Heart right ventricle (tissue), 16 donors: ENCODE data around the gene FHIT. TPM values are rescaled to one million over a fixed set of nuclear protein-coding genes. Genes with fewer than 3 reads are reported as not detected.

ENCODE experiments used
- ATAC-seq, 8 donors: fragments of 200-7000 bp; cut with Tn5 transposase; one replicate each; pipeline ENCODE4 v1.9.1; 2020; ENCODE audit warnings: mild to moderate bottlenecking in 8 of 8, moderate library complexity in 8 of 8, moderate number of reproducible peaks in 1 of 8
- DNase-seq, 2 donors: peaks; one replicate each; pipeline ENCODE4 v3.0.0-alpha.2; 2020
- H3K27ac ChIP-seq, 10 donors: fragments of 200-600 bp; sonication (generic) in 2 of 10; one replicate each; pipeline versions ENCODE4 v1.5.0 to v1.8.0; 2020 to 2022; ENCODE audit warnings: mild to moderate bottlenecking in 3 of 10
- H3K27me3 ChIP-seq, 7 donors: fragments of 200-600 bp; one replicate each; pipeline ENCODE4 v1.8.0; 2021 to 2022; ENCODE audit warnings: mild to moderate bottlenecking in 2 of 7
- H3K36me3 ChIP-seq, 9 donors: fragments of 200-600 bp; sonication (generic) in 1 of 9; one replicate each; pipeline versions ENCODE4 v1.5.0 to v1.8.0; 2020 to 2022; ENCODE audit warnings: mild to moderate bottlenecking in 2 of 9
- H3K4me1 ChIP-seq, 9 donors: fragments of 200-600 bp; sonication (generic) in 1 of 9; one replicate each; pipeline versions ENCODE4 v1.5.0 to v1.8.0; 2020 to 2022; ENCODE audit warnings: mild to moderate bottlenecking in 4 of 9
- H3K4me3 ChIP-seq, 10 donors: fragments of 200-600 bp; sonication (generic) in 2 of 10; one replicate each; pipeline versions ENCODE4 v1.5.0 to v1.8.0; 2020 to 2022; ENCODE audit warnings: mild to moderate bottlenecking in 7 of 10, moderate library complexity in 2 of 10
- H3K9me3 ChIP-seq, 11 donors: fragments of 200-600 bp in 10 of 11; sonication (generic) in 2 of 11; one replicate each; pipeline versions ENCODE4 v1.5.0 to v1.8.0; 2013 to 2022; ENCODE audit warnings: mild to moderate bottlenecking in 2 of 11, control low read depth in 1 of 11, moderate library complexity in 1 of 11
- WGBS, 2 donors: extraction: QIAGEN DNeasy Blood & Tissue Kit; methylation state at CpG; one replicate each; pipeline ENCODE4 v1.1.7; 2013; ENCODE audit warnings: inconsistent platforms in 1 of 2; 5-methylcytosine and 5-hydroxymethylcytosine counted together
- intact Hi-C, 10 donors: fragments of 100-400 bp; cut with DNase I; formaldehyde crosslinking; loops; one replicate each; pipeline versions ENCODE4 v1.11.1 to v1.14.2; 2022
- polyA plus RNA-seq, 2 donors: library from polyadenylated mRNA; stranded (reverse); fragments of 200-250 nt; gene quantifications; one replicate each; pipeline ENCODE4 v1.2.3, GENCODE V29; 2013
- total RNA-seq, 10 donors: library from RNA; stranded (reverse); fragmentation: NEBNext Ultra II Directional in 3 of 10; extraction: Animal tissue kit (Norgen Biotek cat#: 25700) in 3 of 10; gene quantifications; one replicate each; pipeline versions ENCODE4 v1.2.1 to v1.2.4, GENCODE V29; 2021 to 2023
- TF ChIP-seq, protein P1 (sequence below), 9 donors: fragments of 200-600 bp; sonication (generic) in 2 of 9; IDR thresholded peaks; one replicate each; pipeline versions ENCODE4 v1.5.0 to v1.8.0; 2021 to 2022; ENCODE audit warnings: antibody characterized with exemption in 9 of 9, mild to moderate bottlenecking in 5 of 9, moderate library complexity in 1 of 9
- donor health status: Arrhythmogenic right ventricular cardiomyopathy.
- donor health status: ischemic (EF 13 %, LVEDD 7.1; RV severe dilation, severe dysfunction).
- donor health status: healthy with polysubstance abuse.
- donor health status: DM: no; HTN: yes; CAD: no.
- donor health status: DM: no; HTN: no; CAD: no.
- donor health status: ischemic (EF 25% LVEDD 6.9; RV normal size, moderate dysfunction).
- donor health status: ischemic (EF 25% LVEDD 5.7; RV mildly dilated, moderate dysfunction).
- donor health status: healthy.
- donor health status: DM: yes; HTN: yes; CAD: no.
- donor health status: Ischemic cardiomyopathy.
- donor health status: ischemic (EF 35%, LVEDD 5.7; RV mildly dilated, moderate dysfunction).
- donor health status: nonischemic (EF 11% LVEDD 7.7; RV severe dilation, severe dysfunction).
- donor health status: DM: yes; HTN: yes; CAD: no.
- donor health status: PGD.
- donor health status: ischemic (EF 29% LVEDD 5.4; RV normal size, mild dysfunction).
- donor health status: nonischemic (EF 23%, LVEDD 6.1; RV moderate dilation, normal function).

Gene FHIT
- total and polyA plus RNA-seq, 12 donors: 4.7 to 25.5 (median 18.3) TPM

DNA sequence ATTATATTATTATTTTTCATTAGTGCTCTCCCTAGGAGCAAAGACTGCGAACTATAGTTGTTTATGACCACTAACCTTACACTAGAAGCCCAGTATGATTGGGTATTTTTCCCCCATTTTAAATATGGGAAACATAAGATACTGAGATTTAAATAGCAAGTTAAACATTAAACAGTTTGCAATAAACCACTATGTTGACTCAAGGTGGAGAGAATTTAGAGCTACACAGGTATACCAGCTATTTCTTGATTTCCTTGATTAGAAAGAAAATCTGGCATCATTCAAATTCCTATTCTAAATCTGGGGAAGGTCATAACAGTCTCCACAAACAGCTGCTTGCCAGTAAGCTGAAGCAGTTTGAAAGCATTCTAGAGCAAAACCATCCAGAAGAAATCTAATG is 1337.6 kb downstream of the FHIT start:
- DNase-seq (no peak), ATAC-seq (no peak)
- TF ChIP-seq, protein P1, sequence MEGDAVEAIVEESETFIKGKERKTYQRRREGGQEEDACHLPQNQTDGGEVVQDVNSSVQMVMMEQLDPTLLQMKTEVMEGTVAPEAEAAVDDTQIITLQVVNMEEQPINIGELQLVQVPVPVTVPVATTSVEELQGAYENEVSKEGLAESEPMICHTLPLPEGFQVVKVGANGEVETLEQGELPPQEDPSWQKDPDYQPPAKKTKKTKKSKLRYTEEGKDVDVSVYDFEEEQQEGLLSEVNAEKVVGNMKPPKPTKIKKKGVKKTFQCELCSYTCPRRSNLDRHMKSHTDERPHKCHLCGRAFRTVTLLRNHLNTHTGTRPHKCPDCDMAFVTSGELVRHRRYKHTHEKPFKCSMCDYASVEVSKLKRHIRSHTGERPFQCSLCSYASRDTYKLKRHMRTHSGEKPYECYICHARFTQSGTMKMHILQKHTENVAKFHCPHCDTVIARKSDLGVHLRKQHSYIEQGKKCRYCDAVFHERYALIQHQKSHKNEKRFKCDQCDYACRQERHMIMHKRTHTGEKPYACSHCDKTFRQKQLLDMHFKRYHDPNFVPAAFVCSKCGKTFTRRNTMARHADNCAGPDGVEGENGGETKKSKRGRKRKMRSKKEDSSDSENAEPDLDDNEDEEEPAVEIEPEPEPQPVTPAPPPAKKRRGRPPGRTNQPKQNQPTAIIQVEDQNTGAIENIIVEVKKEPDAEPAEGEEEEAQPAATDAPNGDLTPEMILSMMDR (IDR thresholded peaks at IDR 0.05): no peak
- H3K4me1 ChIP-seq: no peaks in the 10 kb centered on the region
- 99 to 100% methylated on average over 1 of the region's 1 CpG for WGBS, 2 donors
- no peak overlapping the region for H3K4me3 ChIP-seq
- no peaks in the 10 kb centered on the region for H3K36me3 ChIP-seq
- no peaks in the 10 kb centered on the region for H3K9me3 ChIP-seq
- H3K27me3 ChIP-seq: no peaks in the 10 kb centered on the region
- intact Hi-C loops: no loop called here
- no peak overlapping the region for H3K27ac ChIP-seq

DNA sequence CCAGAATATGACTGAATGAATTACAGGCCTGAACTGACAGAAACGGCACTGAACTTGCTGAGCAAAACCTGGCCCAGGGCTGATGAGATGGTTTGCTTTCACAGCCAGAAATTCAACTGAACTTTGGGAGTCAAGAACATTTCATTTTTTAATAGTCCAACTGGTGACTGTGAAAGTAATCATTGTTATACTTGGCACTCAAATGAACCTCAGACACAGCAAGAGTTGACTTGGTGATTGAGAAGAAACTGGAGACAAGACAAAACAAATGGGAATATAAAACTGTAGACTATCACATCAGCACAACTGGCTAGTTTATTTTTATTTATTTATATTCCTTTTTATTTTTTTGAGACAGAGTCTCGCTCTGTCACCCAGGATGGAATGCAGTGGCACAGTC is 1342.6 kb downstream of the FHIT start:
- Histone ChIP-seq H3K9me3 (peaks cover 0 to 8% (median 0%) of the 10 kb centered on the region in 11 donors), H3K27me3 (no peaks in the 10 kb centered on the region), H3K36me3 (no peaks in the 10 kb centered on the region), H3K4me3 (no peak overlapping the region), H3K27ac (no peak overlapping the region), H3K4me1 (no peaks in the 10 kb centered on the region)
- DNase-seq (no peak), ATAC-seq (peak in 1 of 8 donors; percentile 49)
- intact Hi-C loops: no loop called here
- TF ChIP-seq, protein P1 (IDR thresholded peaks at IDR 0.05): no peak
- WGBS, 2 donors: 82 to 85% methylated on average over 2 of the region's 2 CpGs

DNA sequence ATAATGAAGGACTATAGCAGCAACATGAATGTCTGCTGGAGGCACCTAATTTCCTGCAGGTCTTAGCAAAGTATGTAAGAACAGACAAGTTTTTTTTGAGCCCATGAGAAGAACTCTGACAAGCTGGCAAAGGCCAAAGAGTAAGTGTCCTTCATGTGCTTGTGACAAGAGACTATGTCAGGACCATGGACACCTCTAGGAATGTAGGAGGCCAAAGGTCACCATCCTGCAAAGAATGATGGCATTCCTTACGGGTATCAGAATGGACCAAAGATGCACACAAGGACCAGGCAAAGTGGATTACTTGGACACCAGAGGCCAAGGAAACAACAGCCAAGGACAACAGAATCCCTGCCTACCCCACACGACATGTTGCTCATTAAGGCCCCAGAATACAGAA is 1343.0 kb downstream of the FHIT start:
- WGBS, 2 donors: 88 to 91% methylated on average over 2 of the region's 2 CpGs
- Histone ChIP-seq H3K27me3 (no peaks in the 10 kb centered on the region), H3K27ac (no peak overlapping the region), H3K9me3 (peaks cover 0 to 8% (median 0%) of the 10 kb centered on the region in 11 donors), H3K4me3 (no peak overlapping the region), H3K36me3 (no peaks in the 10 kb centered on the region), H3K4me1 (no peaks in the 10 kb centered on the region)
- ATAC-seq (no peak), DNase-seq (no peak)
- TF ChIP-seq, protein P1 (IDR thresholded peaks at IDR 0.05): no peak
- intact Hi-C loops: no loop called here

DNA sequence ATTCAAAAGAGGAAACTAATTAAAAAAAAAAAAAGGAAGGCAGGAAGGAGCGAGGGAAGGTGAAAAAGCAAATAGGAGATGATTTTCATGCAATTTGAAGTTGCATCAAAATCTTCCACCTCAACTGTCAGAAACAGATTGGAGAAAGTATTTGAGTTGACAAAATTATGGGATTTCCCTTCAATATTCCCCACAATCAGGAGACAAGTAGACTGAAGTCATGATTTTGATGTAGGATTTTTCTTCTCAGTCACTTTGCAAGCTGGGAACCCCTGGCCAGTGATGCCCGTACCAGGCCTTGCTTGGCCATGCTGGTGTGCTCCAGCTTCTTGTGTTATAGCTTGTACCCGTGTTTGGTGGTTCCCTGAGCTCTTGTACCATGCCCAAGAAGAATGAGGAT is 1347.0 kb downstream of the FHIT start:
- Histone ChIP-seq H3K4me1 (peaks cover 0 to 3% (median 0%) of the 10 kb centered on the region in 9 donors), H3K36me3 (no peaks in the 10 kb centered on the region), H3K4me3 (no peak overlapping the region), H3K9me3 (peaks cover 0 to 8% (median 0%) of the 10 kb centered on the region in 11 donors), H3K27ac (no peak overlapping the region), H3K27me3 (no peaks in the 10 kb centered on the region)
- intact Hi-C loops: no loop called here
- ATAC-seq: no peak
- 82 to 87% methylated on average over 3 of the region's 3 CpGs for WGBS, 2 donors
- TF ChIP-seq, protein P1 (IDR thresholded peaks at IDR 0.05): no peak
- DNase-seq: no peak
